Osteocyte (in vitro differentiated cells): ENCODE data around the gene PEF1. TPM values are rescaled to one million over a fixed set of nuclear protein-coding genes. Genes with fewer than 3 reads are reported as not detected.

Source experiments
- DNase-seq: peaks from one replicate; pipeline ENCODE4 v3.0.0; 2021; ENCODE audit warnings: mixed read lengths; ENCODE audit not compliant: unreplicated experiment; ENCODE audit errors: extremely low spot score
- H3K27ac Mint-ChIP-seq: one replicate; pipeline ENCODE4 v1.8.0; 2021; ENCODE audit warnings: mild to moderate bottlenecking, mixed read lengths; ENCODE audit not compliant: unreplicated experiment
- H3K27me3 Mint-ChIP-seq: one replicate; pipeline ENCODE4 v1.8.0; 2021; ENCODE audit warnings: mixed read lengths; ENCODE audit not compliant: unreplicated experiment
- H3K36me3 Mint-ChIP-seq: one replicate; pipeline ENCODE4 v1.8.0; 2021; ENCODE audit warnings: mixed read lengths; ENCODE audit not compliant: unreplicated experiment
- H3K4me1 Mint-ChIP-seq: one replicate; pipeline ENCODE4 v1.8.0; 2021; ENCODE audit warnings: mixed read lengths; ENCODE audit not compliant: unreplicated experiment
- H3K4me3 Mint-ChIP-seq: one replicate; pipeline ENCODE4 v1.8.0; 2021; ENCODE audit warnings: mild to moderate bottlenecking, moderate library complexity, mixed read lengths; ENCODE audit not compliant: unreplicated experiment
- H3K9me3 Mint-ChIP-seq: one replicate; pipeline ENCODE4 v1.8.0; 2021; ENCODE audit warnings: mixed read lengths; ENCODE audit not compliant: unreplicated experiment
- CTCF ChIP-seq: fragments of 200-600 bp; sonication (generic); IDR thresholded peaks from 2 replicates; pipeline ENCODE4 v1.5.0; 2021; ENCODE audit warnings: antibody characterized with exemption, mild to moderate bottlenecking, moderate library complexity
- long read RNA-seq: library from polyadenylated mRNA; unstranded; transcript quantifications from one replicate; pipeline ENCODE4 v2.0.0, GENCODE V29; 2021
- total RNA-seq: library from RNA; stranded (reverse); gene quantifications from 2 replicates; pipeline ENCODE4 v1.2.1, GENCODE V29; 2021

The PEF1 gene
- 53.4 and 57.0 TPM in 2 replicates for total RNA-seq
- long read RNA-seq, transcript PEF1-205 (4 exons, 750 nt): minor isoform, 16 of 647 reads
- long read RNA-seq, transcript PEF1-201 (5 exons, 1,629 nt): major isoform, 589 of 647 reads
- long read RNA-seq, partial matches to known transcripts: 22 of 647 reads
- long read RNA-seq, other reads (novel, unspliced or antisense): 19 of 647 reads

GRCh38 chr1:31644560-31645273 is at the start of gene PEF1:
Gene PEF1, minus strand, starts transcription at chr1:31644876. Its CDS starts 12 bp downstream, at chr1:31644864.
- Mint-ChIP-seq H3K9me3 (no peaks in the 10 kb centered on the region), H3K27ac (peak within 1 kb of the TSS; percentile 100), H3K4me1 (peaks cover 34% of the 10 kb centered on the region), H3K27me3 (no peaks in the 10 kb centered on the region), H3K4me3 (peak within 1 kb of the TSS; percentile 99), H3K36me3 (no peaks in the 10 kb centered on the region)
- TF ChIP-seq CTCF: no peak
- peak; percentile 99 for DNase-seq

- no peak for TF ChIP-seq CTCF
- Mint-ChIP-seq H3K27ac (no peak overlapping the region), H3K4me3 (no peak overlapping the region), H3K27me3 (no peaks in the 10 kb centered on the region), H3K36me3 (peaks cover 12% of the 10 kb centered on the region), H3K9me3 (no peaks in the 10 kb centered on the region), H3K4me1 (peaks cover 40% of the 10 kb centered on the region)
- DNase-seq: no peak
Observed at GRCh38 chr1:31693231-31693630, 48.6 kb upstream of the PEF1 start.

GRCh38 chr1:31691951-31692350 is 47.3 kb upstream of the PEF1 start:
- Mint-ChIP-seq H3K27ac (no peak overlapping the region), H3K4me1 (peaks cover 38% of the 10 kb centered on the region), H3K27me3 (no peaks in the 10 kb centered on the region), H3K4me3 (no peak overlapping the region), H3K36me3 (peaks cover 7% of the 10 kb centered on the region), H3K9me3 (no peaks in the 10 kb centered on the region)
- no peak for TF ChIP-seq CTCF
- no peak for DNase-seq

GRCh38 chr1:31691446-31691845 is 46.8 kb upstream of the PEF1 start:
- H3K4me3 Mint-ChIP-seq: no peak overlapping the region
- H3K4me1 Mint-ChIP-seq: peaks cover 38% of the 10 kb centered on the region
- H3K36me3 Mint-ChIP-seq: peaks cover 7% of the 10 kb centered on the region
- TF ChIP-seq CTCF: no peak
- H3K27ac Mint-ChIP-seq: no peak overlapping the region
- H3K9me3 Mint-ChIP-seq: no peaks in the 10 kb centered on the region
- DNase-seq: no peak
- no peaks in the 10 kb centered on the region for H3K27me3 Mint-ChIP-seq

- Mint-ChIP-seq H3K27ac (no peak overlapping the region), H3K4me1 (peaks cover 38% of the 10 kb centered on the region), H3K27me3 (no peaks in the 10 kb centered on the region), H3K4me3 (no peak overlapping the region), H3K9me3 (no peaks in the 10 kb centered on the region), H3K36me3 (peaks cover 7% of the 10 kb centered on the region)
- TF ChIP-seq CTCF: no peak
- DNase-seq: no peak
Observed at GRCh38 chr1:31690921-31691320, 46.2 kb upstream of the PEF1 start.
